ENCODE data around the gene HDGFL3. TPM values are rescaled to one million over a fixed set of nuclear protein-coding genes. Genes with fewer than 3 reads are reported as not detected.
"Not testable (repeated sequence)": the region's sequence is repeated elsewhere in the genome, so short reads cannot be mapped to it uniquely, and the experiment has no call there.

Gene HDGFL3
- polyA plus RNA-seq, 3 donors: 3.4 to 34.4 (median 12.2) TPM

- 72 to 81% (median 81%) methylated on average over 1 of the region's 1 CpG for WGBS, 3 donors
- H3K27ac ChIP-seq (ENCODE audit: low read depth, low read length): no peak overlapping the region
These were observed 49.2 kb downstream of the HDGFL3 start for GRCh38 chr15:83158393-83158792.

- H3K27ac ChIP-seq (ENCODE audit: low read depth, low read length): no peak overlapping the region
- 45 to 81% (median 74%) methylated on average over 1 of the region's 1 CpG for WGBS, 3 donors
These were observed 51.7 kb downstream of the HDGFL3 start for GRCh38 chr15:83155942-83156341.

DNA sequence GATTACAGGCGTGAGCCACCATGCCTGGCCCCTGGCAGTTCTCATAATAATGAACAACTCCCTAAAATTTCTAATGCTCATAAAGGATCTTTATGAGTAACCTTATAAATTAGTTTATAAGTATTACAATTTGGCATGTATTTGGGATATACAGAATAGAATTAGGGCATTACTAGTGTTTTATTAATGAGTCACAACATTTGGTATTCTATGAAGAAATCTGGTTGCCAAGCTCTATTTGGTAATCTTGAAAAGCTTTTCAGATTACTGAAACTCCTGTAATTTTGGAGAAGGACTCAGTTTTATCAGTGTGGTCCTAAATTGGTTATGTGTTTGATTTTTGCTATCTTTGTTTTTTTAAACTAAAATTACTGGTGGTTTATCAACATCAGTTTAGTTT is 54.3 kb downstream of the HDGFL3 start:
- 92 to 100% (median 100%) methylated on average over 1 of the region's 1 CpG for WGBS, 3 donors
- no peak overlapping the region for H3K27ac ChIP-seq (ENCODE audit: low read depth, low read length)

DNA sequence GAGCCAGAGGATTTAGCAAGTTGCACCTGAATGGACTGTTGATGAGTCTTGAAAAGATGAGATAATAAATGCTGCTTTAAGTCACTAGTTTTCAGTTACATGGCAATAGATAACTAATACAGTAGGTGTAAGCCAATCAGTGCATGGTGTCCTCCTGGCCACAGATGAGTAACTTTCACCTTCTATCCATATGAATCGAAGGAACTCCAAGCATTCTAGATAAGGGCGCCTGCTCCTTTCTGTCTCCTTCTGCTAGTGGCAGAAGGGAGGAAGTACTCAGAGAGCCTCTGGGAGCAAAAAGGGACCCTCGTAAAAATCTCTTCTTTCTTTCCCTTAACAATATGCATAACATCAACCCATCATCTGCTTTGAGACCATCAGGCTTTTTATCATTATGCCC is 62.9 kb downstream of the HDGFL3 start:
- WGBS, 3 donors: 87 to 96% (median 89%) methylated on average over 3 of the region's 3 CpGs
- H3K27ac ChIP-seq (ENCODE audit: low read depth, low read length): no peak overlapping the region

DNA sequence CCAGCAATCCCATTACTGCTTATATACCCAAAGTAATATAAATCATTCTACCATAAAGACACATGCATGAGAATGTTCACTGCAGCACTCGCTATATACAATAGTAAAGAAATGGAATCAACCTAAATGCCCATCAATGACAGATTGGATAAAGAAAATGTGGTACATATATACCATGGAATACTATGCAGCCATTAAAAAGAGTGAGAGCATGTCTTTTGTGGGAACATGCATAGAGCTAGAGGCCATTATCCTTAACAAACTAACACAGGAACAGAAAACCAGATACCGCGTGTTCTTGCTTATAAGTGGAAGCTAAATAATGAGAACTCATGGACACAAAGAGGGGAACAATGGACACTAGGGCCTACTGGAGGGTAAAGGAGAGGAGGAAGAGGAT is 65.5 kb downstream of the HDGFL3 start:
- not testable (repeated sequence) for H3K27ac ChIP-seq (ENCODE audit: low read depth, low read length)
- 98 to 99% (median 99%) methylated on average over 3 of the region's 3 CpGs for WGBS, 3 donors

GRCh38 chr15:83132861-83133523 is 74.6 kb downstream of the HDGFL3 start:
- no peak overlapping the region for H3K27ac ChIP-seq (ENCODE audit: low read depth, low read length)
- whole genome bisulfite sequencing, 3 donors: 85 to 90% (median 90%) methylated on average over 4 of the region's 4 CpGs

DNA sequence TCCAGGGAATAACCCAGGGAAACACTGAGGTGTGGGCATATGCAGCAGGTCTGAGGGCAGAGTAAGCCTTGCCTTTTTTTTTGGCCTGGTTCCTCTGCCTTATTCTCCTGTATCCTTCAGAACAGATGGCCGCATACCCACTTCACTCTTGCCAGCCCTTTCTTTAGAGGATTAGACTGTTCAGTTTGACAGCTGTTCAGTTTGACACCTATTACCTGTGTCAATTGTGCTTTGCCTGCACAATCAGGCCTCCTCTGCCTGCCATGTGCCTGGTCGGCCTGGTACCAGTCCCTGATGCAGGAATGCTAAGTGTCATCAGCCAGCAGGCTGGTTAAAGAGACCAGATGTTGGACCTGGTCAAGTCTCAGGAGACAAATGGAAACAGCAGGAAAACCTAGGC is 77.8 kb downstream of the HDGFL3 start:
- H3K27ac ChIP-seq (ENCODE audit: low read depth, low read length): no peak overlapping the region
- WGBS, 3 donors: 84 to 94% (median 93%) methylated on average over 2 of the region's 2 CpGs

DNA sequence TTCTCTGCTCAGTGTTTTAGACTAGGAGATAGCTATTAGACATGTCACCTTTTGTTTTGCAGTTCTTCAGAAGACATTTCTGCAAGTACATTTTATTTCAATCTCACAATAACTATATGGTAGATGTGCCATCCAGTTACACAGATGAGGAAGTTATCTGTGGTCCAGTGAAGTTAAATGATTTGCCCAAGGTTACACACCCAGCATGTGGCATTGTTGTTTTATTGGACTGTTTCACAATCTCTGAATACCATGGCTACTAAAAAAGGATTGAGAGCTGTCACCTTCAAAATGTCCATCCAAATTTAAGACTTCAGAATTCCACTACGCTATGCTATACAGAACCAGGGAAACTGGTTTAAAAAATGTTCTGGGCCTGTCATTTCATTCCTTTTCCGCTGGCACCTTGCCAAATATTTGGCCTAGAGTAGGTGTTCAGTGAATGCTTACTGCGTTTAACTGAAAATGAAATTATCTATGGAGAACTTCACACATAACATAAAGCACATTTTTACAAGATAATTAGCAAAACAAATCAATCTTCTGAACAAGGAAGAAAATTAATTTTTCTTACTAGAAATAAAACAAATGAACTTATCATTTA is 80.0 kb downstream of the HDGFL3 start:
- H3K27ac ChIP-seq (ENCODE audit: low read depth, low read length): no peak overlapping the region
- 54 to 75% (median 72%) methylated on average over 3 of the region's 3 CpGs for WGBS, 3 donors

- 90 to 96% (median 91%) methylated on average over 1 of the region's 1 CpG for WGBS, 3 donors
- H3K27ac ChIP-seq (ENCODE audit: low read depth, low read length): no peak overlapping the region
These were observed 84.1 kb downstream of the HDGFL3 start for GRCh38 chr15:83123529-83123928.

DNA sequence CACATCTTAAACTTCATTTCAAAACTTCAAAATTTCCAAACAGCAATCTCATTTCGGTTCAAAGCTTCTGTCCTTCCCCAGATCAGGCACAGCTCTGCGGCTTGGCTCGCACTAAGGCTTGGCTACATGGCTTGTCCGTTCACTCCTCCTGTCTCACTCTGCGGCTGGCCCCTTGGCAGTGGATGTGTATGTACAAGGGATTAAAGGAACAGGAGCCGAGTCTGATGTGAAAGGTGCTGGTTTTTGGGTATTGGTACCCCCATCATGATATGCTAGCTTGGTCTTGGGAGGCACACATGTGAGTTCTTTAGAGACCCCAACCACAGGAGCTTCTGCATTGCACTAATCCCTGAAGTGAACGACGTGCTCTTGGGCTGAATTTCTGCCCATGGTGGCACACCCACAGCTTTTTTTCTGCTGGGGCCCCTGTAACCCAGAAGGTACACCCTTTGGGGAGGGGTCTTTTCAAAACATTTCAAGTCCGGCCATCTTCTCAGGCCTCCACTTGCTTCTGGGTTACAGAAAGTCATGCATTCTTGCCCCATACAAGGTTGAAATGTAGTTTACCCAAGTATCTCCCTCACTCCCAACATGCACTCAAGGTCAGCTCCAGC is 87.5 kb downstream of the HDGFL3 start:
- 82 to 92% (median 86%) methylated on average over 9 of the region's 9 CpGs for WGBS, 3 donors
- no peak overlapping the region for H3K27ac ChIP-seq (ENCODE audit: low read depth, low read length)

DNA sequence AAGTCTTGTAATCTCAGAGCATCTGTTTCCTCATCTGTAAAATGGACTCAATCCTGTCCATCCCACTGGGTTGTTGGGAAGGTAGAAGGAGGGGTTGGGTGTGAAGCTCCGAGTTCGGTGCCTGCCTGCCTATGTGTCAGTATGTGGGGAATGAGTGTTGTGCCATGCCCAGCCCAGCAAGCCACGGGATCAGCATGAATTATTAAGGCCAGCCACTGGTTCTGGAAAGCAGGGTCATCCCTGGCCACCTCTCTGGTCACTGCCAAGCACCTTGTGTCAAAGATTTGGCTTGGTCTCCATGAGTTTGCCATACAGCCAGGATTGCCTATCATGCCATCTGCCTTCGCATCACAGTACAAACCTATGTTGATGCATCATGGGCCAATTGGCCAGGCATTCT is 88.7 kb downstream of the HDGFL3 start:
- WGBS, 3 donors: 84 to 93% (median 93%) methylated on average over 4 of the region's 4 CpGs
- no peak overlapping the region for H3K27ac ChIP-seq (ENCODE audit: low read depth, low read length)

GRCh38 chr15:83118291-83118827 is 89.3 kb downstream of the HDGFL3 start:
- 72 to 73% (median 72%) methylated on average over 6 of the region's 6 CpGs for WGBS, 3 donors
- H3K27ac ChIP-seq (ENCODE audit: low read depth, low read length): no peak overlapping the region

DNA sequence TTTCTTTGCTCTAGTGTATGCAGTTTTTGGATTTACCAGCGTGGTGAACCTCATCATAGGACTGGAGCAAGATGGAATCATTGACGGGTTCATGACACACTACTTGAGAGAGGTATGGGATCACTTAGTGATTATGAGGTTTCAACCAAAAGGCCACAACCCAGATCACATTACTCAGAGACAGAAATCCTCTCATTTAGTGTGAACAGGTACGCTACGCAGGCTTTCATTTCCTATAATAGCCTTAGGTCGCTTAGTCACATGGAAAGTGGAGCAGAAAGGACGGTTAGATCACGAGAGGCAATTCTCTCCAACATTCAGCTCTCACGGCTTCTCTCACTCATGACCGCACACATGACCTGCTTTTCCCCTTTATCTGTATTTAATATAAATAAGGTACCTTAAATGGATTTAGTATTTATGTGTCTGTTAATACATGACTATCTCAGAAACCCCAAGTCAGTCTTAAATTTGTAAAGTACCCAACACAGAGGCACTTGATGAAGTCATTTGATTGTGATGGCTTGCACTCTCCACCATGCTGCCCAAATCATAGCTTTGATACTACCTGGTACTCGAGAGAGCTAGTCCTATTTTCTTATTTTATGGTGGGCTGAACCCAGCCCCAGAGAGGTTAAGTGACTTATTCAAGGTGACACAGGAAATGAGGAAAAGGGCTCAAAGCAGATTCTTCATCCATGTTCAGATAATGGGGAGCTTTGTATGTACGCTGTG is 91.6 kb downstream of the HDGFL3 start:
- WGBS, 3 donors: 87 to 94% (median 92%) methylated on average over 11 of the region's 11 CpGs
- H3K27ac ChIP-seq (ENCODE audit: low read depth, low read length): no peak overlapping the region

DNA sequence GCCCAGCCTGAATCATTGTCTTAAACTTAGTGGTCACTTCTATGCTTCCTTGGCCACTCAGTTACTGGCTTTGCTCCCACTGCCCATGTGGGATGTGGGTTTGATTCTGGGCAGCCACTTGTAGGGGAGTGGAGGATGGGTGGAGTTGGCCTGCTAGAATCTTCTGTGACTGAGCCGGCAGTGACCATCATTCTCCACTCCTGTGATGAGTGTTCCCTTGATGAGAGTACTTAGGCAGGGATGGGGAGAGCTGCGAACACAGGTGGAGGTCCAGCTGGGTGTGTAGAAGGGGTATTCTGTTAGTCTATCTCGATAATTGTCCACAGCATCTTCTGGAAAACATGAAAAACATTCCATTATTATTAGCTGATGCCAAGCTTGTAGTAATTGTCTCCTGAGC is 92.2 kb downstream of the HDGFL3 start:
- WGBS, 3 donors: 91 to 95% (median 92%) methylated on average over 3 of the region's 3 CpGs
- no peak overlapping the region for H3K27ac ChIP-seq (ENCODE audit: low read depth, low read length)

DNA sequence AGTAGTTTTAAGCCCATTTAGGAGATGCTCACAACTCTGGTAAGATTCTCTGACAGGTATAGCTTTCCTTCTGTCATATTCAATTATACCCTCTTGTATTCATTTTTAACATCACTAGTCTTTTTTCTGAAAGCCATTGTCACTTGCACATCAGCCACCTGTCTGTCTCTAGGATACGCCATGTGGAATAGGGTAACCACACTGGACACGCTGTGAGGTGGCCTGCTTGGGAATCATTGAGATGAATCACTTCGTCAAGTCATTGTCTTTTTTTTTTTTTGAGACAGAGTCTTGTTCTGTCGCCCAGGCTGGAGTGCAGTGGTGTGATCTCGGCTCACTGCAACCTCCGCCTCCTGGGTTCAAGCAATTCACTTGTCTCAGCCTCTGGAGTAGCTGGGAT is 92.8 kb downstream of the HDGFL3 start:
- no peak overlapping the region for H3K27ac ChIP-seq (ENCODE audit: low read depth, low read length)
- WGBS, 3 donors: 92 to 97% (median 97%) methylated on average over 6 of the region's 6 CpGs

DNA sequence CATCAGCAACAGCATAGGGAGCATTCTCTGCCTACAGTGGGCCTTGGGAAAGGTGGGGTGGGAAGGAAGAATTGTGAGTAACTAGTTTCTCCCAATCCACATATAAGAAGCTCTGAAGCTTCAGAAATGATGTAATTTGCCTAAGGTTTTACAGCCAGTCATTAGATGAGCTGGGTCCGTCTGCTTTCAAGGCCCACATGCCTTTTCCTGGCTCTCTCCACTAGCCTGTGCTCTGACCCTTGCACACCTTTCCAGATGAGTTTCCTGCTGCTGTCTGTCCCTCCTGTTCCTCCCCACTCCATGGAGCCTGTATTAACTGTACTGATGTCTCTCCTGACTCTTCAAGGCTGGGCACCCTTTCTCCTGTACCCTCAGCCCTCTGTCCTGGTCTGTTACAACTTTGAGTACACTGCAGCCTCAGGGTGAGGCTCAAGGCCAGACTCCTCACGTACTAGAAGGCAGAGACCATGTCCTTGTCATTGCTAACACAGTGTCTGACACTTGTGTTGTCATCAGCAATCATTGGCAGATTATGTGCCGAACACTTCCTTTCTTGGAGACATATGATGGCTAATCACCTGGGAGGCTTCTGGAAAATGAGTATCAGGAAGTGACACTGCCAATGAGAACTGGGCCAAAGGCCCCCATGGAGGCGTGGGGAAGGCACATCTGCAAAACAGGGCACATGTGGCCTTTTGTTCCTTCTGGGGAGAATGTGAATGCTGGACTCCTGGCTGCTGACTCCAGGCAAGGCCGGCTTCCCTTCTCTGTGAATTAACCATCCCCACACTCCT is 93.5 kb downstream of the HDGFL3 start:
- WGBS, 3 donors: 67 to 78% (median 71%) methylated on average over 5 of the region's 5 CpGs
- no peak overlapping the region for H3K27ac ChIP-seq (ENCODE audit: low read depth, low read length)

GRCh38 chr15:83112956-83113299 is 94.7 kb downstream of the HDGFL3 start:
- no peak overlapping the region for H3K27ac ChIP-seq (ENCODE audit: low read depth, low read length)
- 39 to 51% (median 43%) methylated on average over 3 of the region's 3 CpGs for WGBS, 3 donors

- H3K27ac ChIP-seq (ENCODE audit: low read depth, low read length): no peak overlapping the region
- WGBS, 3 donors: 52 to 65% (median 64%) methylated on average over 8 of the region's 8 CpGs
These were observed 95.2 kb downstream of the HDGFL3 start for GRCh38 chr15:83112233-83112955.

Measured in adipose tissue (tissue), 3 donors.